Testis (tissue), 2 donors: ENCODE data around the gene LRRIQ4.

Experiments used
- CTCF ChIP-seq, 3 experiments: fragments of 450-650 bp in 2 of 3; fragments of 200-600 bp in 1 of 3; sonication (generic) in 1 of 3; IDR thresholded peaks; one replicate each; pipeline ENCODE4 v1.5.1; 2016 to 2019; ENCODE audit warnings: antibody characterized with exemption in 3 of 3, mild to moderate bottlenecking in 2 of 3, moderate library complexity in 1 of 3
- POLR2A ChIP-seq: fragments of 450-650 bp; IDR thresholded peaks from one replicate; pipeline ENCODE4 v1.6.1; 2017; ENCODE audit warnings: antibody characterized with exemption, mild to moderate bottlenecking, moderate library complexity

GRCh38 chr3:169764882-169765612 lies 47.6 kb upstream of the LRRIQ4 start, which contains the start of gene TERC:
- TF ChIP-seq CTCF (IDR thresholded peaks at IDR 0.05) (no peak), POLR2A (peak; percentile 77)
